Measurements from ENCODE around the gene VPS16. TPM values are rescaled to one million over a fixed set of nuclear protein-coding genes. Genes with fewer than 3 reads are reported as not detected.

Gene VPS16
- polyA plus RNA-seq, 1 donor (not counting 4 experiments of a cell fraction or from before 2014, with no cell fraction given), result 22.7 TPM

GRCh38 chr20:2814076-2814475, 26.5 kb upstream of the VPS16 start:
- peak overlapping the region; percentile 16 for H3K4me2 ChIP-seq (ENCODE audit: control insufficient read depth, extremely low read depth, insufficient read depth, low read depth, low read length)
- no peak for TF ChIP-seq EZH2 (IDR thresholded peaks at IDR 0.05; ENCODE audit: low read length)
- TF ChIP-seq, protein P1, sequence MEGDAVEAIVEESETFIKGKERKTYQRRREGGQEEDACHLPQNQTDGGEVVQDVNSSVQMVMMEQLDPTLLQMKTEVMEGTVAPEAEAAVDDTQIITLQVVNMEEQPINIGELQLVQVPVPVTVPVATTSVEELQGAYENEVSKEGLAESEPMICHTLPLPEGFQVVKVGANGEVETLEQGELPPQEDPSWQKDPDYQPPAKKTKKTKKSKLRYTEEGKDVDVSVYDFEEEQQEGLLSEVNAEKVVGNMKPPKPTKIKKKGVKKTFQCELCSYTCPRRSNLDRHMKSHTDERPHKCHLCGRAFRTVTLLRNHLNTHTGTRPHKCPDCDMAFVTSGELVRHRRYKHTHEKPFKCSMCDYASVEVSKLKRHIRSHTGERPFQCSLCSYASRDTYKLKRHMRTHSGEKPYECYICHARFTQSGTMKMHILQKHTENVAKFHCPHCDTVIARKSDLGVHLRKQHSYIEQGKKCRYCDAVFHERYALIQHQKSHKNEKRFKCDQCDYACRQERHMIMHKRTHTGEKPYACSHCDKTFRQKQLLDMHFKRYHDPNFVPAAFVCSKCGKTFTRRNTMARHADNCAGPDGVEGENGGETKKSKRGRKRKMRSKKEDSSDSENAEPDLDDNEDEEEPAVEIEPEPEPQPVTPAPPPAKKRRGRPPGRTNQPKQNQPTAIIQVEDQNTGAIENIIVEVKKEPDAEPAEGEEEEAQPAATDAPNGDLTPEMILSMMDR (optimal IDR thresholded peaks at IDR 0.05 in 1 of 3, IDR thresholded peaks at IDR 0.05 in 1 of 3, conservative IDR thresholded peaks at IDR 0.05 in 1 of 3; ENCODE audit: extremely low read depth in 1 of 3, insufficient read depth in 2 of 3, low read length in 3 of 3), result no peak
- H3K4me3 ChIP-seq (ENCODE audit: control insufficient read depth in 2 of 3, extremely low read depth in 1 of 3, insufficient read depth in 2 of 3, low read depth in 1 of 3, low read length in 3 of 3), result no peak overlapping the region
- peaks cover 9% of the 10 kb centered on the region for H3K4me1 ChIP-seq (ENCODE audit: control insufficient read depth, extremely low read depth, insufficient read depth, low read length)
- no peak overlapping the region for H3K9ac ChIP-seq (ENCODE audit: control insufficient read depth, extremely low read depth, insufficient read depth, low read length)
- peaks cover 2% of the 10 kb centered on the region for H3K9me3 ChIP-seq (ENCODE audit: control insufficient read depth, low read depth, low read length)
- dilution Hi-C loops (cut with MboI; ENCODE audit: extremely low pct_ligation_motif_present, low sequenced_read_pairs), result no loop called here
- no peaks in the 10 kb centered on the region for H3K79me2 ChIP-seq (ENCODE audit: control insufficient read depth, insufficient read depth, low read length)
- DNase-seq (ENCODE audit: low read depth, low spot score), result no peak
- H3K27ac ChIP-seq (ENCODE audit: control insufficient read depth, insufficient read depth, low read length), result no peak overlapping the region
- no peaks in the 10 kb centered on the region for H3K36me3 ChIP-seq (ENCODE audit: control insufficient read depth in 2 of 2, extremely low read depth in 1 of 2, insufficient read depth in 2 of 2, low read length in 2 of 2)
- no peaks in the 10 kb centered on the region for H3K9me1 ChIP-seq (ENCODE audit: control insufficient read depth, extremely low read depth, insufficient read depth, low read length)
- no peaks in the 10 kb centered on the region for H4K20me1 ChIP-seq (ENCODE audit: control insufficient read depth, extremely low read depth, insufficient read depth, low read length)
- H3K27me3 ChIP-seq (ENCODE audit: control insufficient read depth, extremely low read depth, insufficient read depth, low read length), result peaks cover 13% of the 10 kb centered on the region
- FAIRE-seq, result no peak
- H2AFZ ChIP-seq (ENCODE audit: control insufficient read depth, low read length), result no peak overlapping the region

DNA sequence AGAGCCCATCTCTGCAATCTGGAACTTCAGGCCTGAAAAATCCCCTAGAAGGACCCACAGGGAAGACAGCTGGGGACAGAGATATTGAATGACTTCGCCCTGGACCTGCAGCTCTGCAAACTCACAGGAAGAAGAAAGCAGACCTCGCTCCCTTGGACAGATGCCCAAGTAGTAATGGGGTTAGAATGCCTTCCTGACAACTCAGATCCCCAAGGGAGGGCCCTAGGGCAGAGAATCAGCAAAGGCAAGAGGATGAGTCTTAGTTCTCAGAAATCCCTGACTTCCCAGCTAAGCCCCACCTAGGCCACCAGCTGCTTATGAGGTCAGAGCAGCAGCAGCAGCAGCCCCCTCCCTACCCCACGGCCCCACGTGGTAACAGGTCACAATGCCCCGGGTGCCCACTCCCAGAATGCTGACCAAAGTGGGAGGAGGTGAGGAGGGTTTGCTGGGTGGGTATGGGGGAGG, 25.9 kb upstream of the VPS16 start, which contains the start of gene C20orf141:
Gene C20orf141 (plus strand): TSS at position 401 of the 465 bp plus-strand sequence. CDS start 198 bp downstream, outside the sequence.
- no peak within 1 kb of the TSS for H3K27ac ChIP-seq (ENCODE audit: control insufficient read depth, insufficient read depth, low read length)
- FAIRE-seq, result peak; percentile 73
- dilution Hi-C loops (cut with MboI; ENCODE audit: extremely low pct_ligation_motif_present, low sequenced_read_pairs), result no loop called here

More for the DNA sequence above, 25.9 kb upstream of the VPS16 start, which contains the start of gene C20orf141:
- Histone ChIP-seq H3K9me3 (ENCODE audit: control insufficient read depth, low read depth, low read length) (peaks cover 2% of the 10 kb centered on the region), H3K9ac (ENCODE audit: control insufficient read depth, extremely low read depth, insufficient read depth, low read length) (no peak within 1 kb of the TSS), H3K27me3 (ENCODE audit: control insufficient read depth, extremely low read depth, insufficient read depth, low read length) (peaks cover 18% of the 10 kb centered on the region), H4K20me1 (ENCODE audit: control insufficient read depth, extremely low read depth, insufficient read depth, low read length) (no peaks in the 10 kb centered on the region), H3K4me1 (ENCODE audit: control insufficient read depth, extremely low read depth, insufficient read depth, low read length) (peaks cover 9% of the 10 kb centered on the region), H3K4me2 (ENCODE audit: control insufficient read depth, extremely low read depth, insufficient read depth, low read depth, low read length) (peak within 1 kb of the TSS; percentile 22), H3K9me1 (ENCODE audit: control insufficient read depth, extremely low read depth, insufficient read depth, low read length) (no peaks in the 10 kb centered on the region), H2AFZ (ENCODE audit: control insufficient read depth, low read length) (no peak within 1 kb of the TSS), H3K79me2 (ENCODE audit: control insufficient read depth, insufficient read depth, low read length) (no peaks in the 10 kb centered on the region), H3K4me3 (ENCODE audit: control insufficient read depth in 2 of 3, extremely low read depth in 1 of 3, insufficient read depth in 2 of 3, low read depth in 1 of 3, low read length in 3 of 3) (no peak within 1 kb of the TSS), H3K36me3 (ENCODE audit: control insufficient read depth in 2 of 2, extremely low read depth in 1 of 2, insufficient read depth in 2 of 2, low read length in 2 of 2) (no peaks in the 10 kb centered on the region)
- DNase-seq (ENCODE audit: low read depth, low spot score), result peak; percentile 86
- TF ChIP-seq EZH2 (IDR thresholded peaks at IDR 0.05; ENCODE audit: low read length), result no peak
- TF ChIP-seq, protein P1 (optimal IDR thresholded peaks at IDR 0.05 in 1 of 3, IDR thresholded peaks at IDR 0.05 in 1 of 3, conservative IDR thresholded peaks at IDR 0.05 in 1 of 3; ENCODE audit: extremely low read depth in 1 of 3, insufficient read depth in 2 of 3, low read length in 3 of 3), result no peak

Measured in keratinocyte (primary cell).